Neural progenitor cell (in vitro differentiated cells): Measurements from ENCODE around the gene FAM53B. TPM values are rescaled to one million over a fixed set of nuclear protein-coding genes. Genes with fewer than 3 reads are reported as not detected.
A peak's percentile ranks its signal among the peaks of the same experiment; 100 is the strongest.

ENCODE experiments used
- DNase-seq: peaks from one replicate; pipeline ENCODE4 v3.0.0-alpha.2; 2016; ENCODE audit warnings: low spot score
- H2AFZ ChIP-seq: fragments of 200-600 bp; sonication (generic); replicated peaks from 2 replicates; pipeline ENCODE4 v1.6.1; 2016; ENCODE audit warnings: antibody characterized with exemption
- H3F3A ChIP-seq: fragments of 200-600 bp; sonication (generic); 2 replicates; pipeline ENCODE4 v1.6.1; 2016; ENCODE audit warnings: antibody characterized with exemption, low read depth
- H3K27ac ChIP-seq: fragments of 200-600 bp; sonication (generic); 2 replicates; pipeline ENCODE4 v1.5.1; 2016; ENCODE audit warnings: mild to moderate bottlenecking
- H3K27me3 ChIP-seq: fragments of 200-600 bp; sonication (generic); 2 replicates; pipeline ENCODE4 v1.6.1; 2016; ENCODE audit warnings: mild to moderate bottlenecking, moderate library complexity
- H3K36me3 ChIP-seq: fragments of 200-600 bp; sonication (generic); 2 replicates; pipeline ENCODE4 v1.5.1; 2016
- H3K4me1 ChIP-seq: fragments of 200-600 bp; sonication (generic); 2 replicates; pipeline ENCODE4 v1.6.1; 2016; ENCODE audit warnings: mixed run types
- H3K4me2 ChIP-seq: fragments of 200-600 bp; sonication (generic); 2 replicates; pipeline ENCODE4 v1.6.1; 2016
- H3K4me3 ChIP-seq: fragments of 200-600 bp; sonication (generic); 2 replicates; pipeline ENCODE4 v1.5.1; 2016
- H3K79me2 ChIP-seq: fragments of 200-600 bp; sonication (generic); 2 replicates; pipeline ENCODE4 v1.6.1; 2016; ENCODE audit warnings: low read depth
- H3K9ac ChIP-seq: fragments of 200-600 bp; sonication (generic); 2 replicates; pipeline ENCODE4 v1.6.1; 2016
- H3K9me3 ChIP-seq: fragments of 200-600 bp; sonication (generic); 2 replicates; pipeline ENCODE4 v1.5.1; 2016; ENCODE audit warnings: low read depth
- H4K20me1 ChIP-seq: fragments of 200-600 bp; sonication (generic); 2 replicates; pipeline ENCODE4 v1.6.1; 2016; ENCODE audit warnings: low read depth
- H3K27ac Mint-ChIP-seq: 3 replicates; pipeline ENCODE4 v1.8.0; 2021; ENCODE audit warnings: mixed read lengths
- H3K27me3 Mint-ChIP-seq: 2 replicates; pipeline ENCODE4 v1.8.0; 2022; ENCODE audit warnings: low read depth, mild to moderate bottlenecking, inconsistent platforms, moderate library complexity, mixed read lengths; ENCODE audit not compliant: insufficient read depth
- H3K36me3 Mint-ChIP-seq: 3 replicates; pipeline ENCODE4 v1.8.0; 2021; ENCODE audit warnings: mixed read lengths
- H3K4me1 Mint-ChIP-seq: 3 replicates; pipeline ENCODE4 v1.8.0; 2021; ENCODE audit warnings: mixed read lengths
- H3K4me3 Mint-ChIP-seq: 3 replicates; pipeline ENCODE4 v1.8.0; 2021; ENCODE audit warnings: mild to moderate bottlenecking, moderate library complexity, mixed read lengths
- H3K9me3 Mint-ChIP-seq: 3 replicates; pipeline ENCODE4 v1.8.0; 2020; ENCODE audit warnings: mixed read lengths
- CTCF ChIP-seq: fragments of 200-600 bp; sonication (generic); IDR thresholded peaks from 2 replicates; pipeline ENCODE4 v1.5.1; 2017; ENCODE audit warnings: antibody characterized with exemption, mild to moderate bottlenecking
- EZH2 ChIP-seq: fragments of 200-600 bp; sonication (generic); IDR thresholded peaks from 2 replicates; pipeline ENCODE4 v1.6.1; 2017; ENCODE audit warnings: antibody characterized with exemption, mild to moderate bottlenecking, moderate library complexity
- EZH2phosphoT487 ChIP-seq: fragments of 200-600 bp; sonication (generic); IDR thresholded peaks from 2 replicates; pipeline ENCODE4 v1.6.1; 2017; ENCODE audit warnings: antibody characterized with exemption
- total RNA-seq: library from RNA; depleted of rRNA; stranded (reverse); fragments of >200 nt; gene quantifications from 2 replicates; pipeline ENCODE4 v1.2.3, GENCODE V29; 2015; ENCODE audit warnings: low replicate concordance

FAM53B gene
- total RNA-seq, 1 donor from 2014 or later, result 15.3 TPM

- Histone ChIP-seq H3K4me3 (no peak overlapping the region), H3K9ac (no peak overlapping the region), H3F3A (no peaks in the 10 kb centered on the region), H3K36me3 (no peaks in the 10 kb centered on the region), H3K4me2 (no peak overlapping the region), H3K9me3 (no peaks in the 10 kb centered on the region), H3K4me1 (peaks cover 10% of the 10 kb centered on the region), H4K20me1 (peaks cover 33% of the 10 kb centered on the region), H3K27ac (no peak overlapping the region), H3K79me2 (no peaks in the 10 kb centered on the region), H3K27me3 (no peaks in the 10 kb centered on the region), H2AFZ (no peak overlapping the region)
- Mint-ChIP-seq H3K9me3 (no peaks in the 10 kb centered on the region), H3K36me3 (peaks cover 7% of the 10 kb centered on the region), H3K4me1 (peaks cover 13% of the 10 kb centered on the region), H3K27me3 (no peaks in the 10 kb centered on the region), H3K4me3 (no peak overlapping the region), H3K27ac (no peak overlapping the region)
- DNase-seq, result no peak
- TF ChIP-seq EZH2 (no peak), EZH2phosphoT487 (no peak), CTCF (no peak)
Measured at GRCh38 chr10:124622158-124622557, 122.0 kb downstream of the FAM53B start.

- no peak overlapping the region for H3K4me3 ChIP-seq
- no peaks in the 10 kb centered on the region for H3K9me3 ChIP-seq
- Mint-ChIP-seq H3K4me3 (peak overlapping the region; percentile 16), H3K9me3 (no peaks in the 10 kb centered on the region), H3K4me1 (peaks cover 13% of the 10 kb centered on the region), H3K36me3 (peaks cover 9% of the 10 kb centered on the region), H3K27ac (no peak overlapping the region), H3K27me3 (no peaks in the 10 kb centered on the region)
- H2AFZ ChIP-seq, result no peak overlapping the region
- no peak overlapping the region for H3K4me2 ChIP-seq
- H3K27ac ChIP-seq, result no peak overlapping the region
- no peaks in the 10 kb centered on the region for H3K27me3 ChIP-seq
- TF ChIP-seq EZH2 (no peak), EZH2phosphoT487 (no peak), CTCF (no peak)
- no peaks in the 10 kb centered on the region for H3K79me2 ChIP-seq
- no peak for DNase-seq
- H4K20me1 ChIP-seq, result peaks cover 33% of the 10 kb centered on the region
- H3K4me1 ChIP-seq, result peaks cover 5% of the 10 kb centered on the region
- H3K36me3 ChIP-seq, result no peaks in the 10 kb centered on the region
- no peak overlapping the region for H3K9ac ChIP-seq
- H3F3A ChIP-seq, result no peaks in the 10 kb centered on the region
Measured at GRCh38 chr10:124621637-124622036, 122.5 kb downstream of the FAM53B start.

GRCh38 chr10:124619802-124620490, 124.2 kb downstream of the FAM53B start:
- Histone ChIP-seq H3K9me3 (no peaks in the 10 kb centered on the region), H3K4me2 (no peak overlapping the region), H3K27ac (peak overlapping the region; percentile 13), H3K27me3 (no peaks in the 10 kb centered on the region), H2AFZ (no peak overlapping the region), H4K20me1 (peaks cover 25% of the 10 kb centered on the region), H3K36me3 (no peaks in the 10 kb centered on the region), H3K4me3 (no peak overlapping the region), H3F3A (peaks cover 4% of the 10 kb centered on the region), H3K9ac (no peak overlapping the region), H3K79me2 (no peaks in the 10 kb centered on the region), H3K4me1 (peaks cover 2% of the 10 kb centered on the region)
- H3K27me3 Mint-ChIP-seq, result no peaks in the 10 kb centered on the region
- H3K9me3 Mint-ChIP-seq, result no peaks in the 10 kb centered on the region
- TF ChIP-seq EZH2 (no peak), EZH2phosphoT487 (no peak), CTCF (no peak)
- DNase-seq, result no peak
- peaks cover 10% of the 10 kb centered on the region for H3K36me3 Mint-ChIP-seq
- H3K27ac Mint-ChIP-seq, result peak overlapping the region; percentile 72
- H3K4me3 Mint-ChIP-seq, result no peak overlapping the region
- peaks cover 16% of the 10 kb centered on the region for H3K4me1 Mint-ChIP-seq
